ENCODE data around the gene IRGQ.

IRGQ gene

GRCh38 chr19:43586346-43586745, 9.6 kb downstream of the IRGQ start:
- TF ChIP-seq CTCF (IDR thresholded peaks at IDR 0.05) (no peak), ZFX (IDR thresholded peaks at IDR 0.05; ENCODE audit: borderline replicate concordance) (no peak)
- no peak overlapping the region for H3K27ac ChIP-seq

GRCh38 chr19:43584484-43584883, 11.4 kb downstream of the IRGQ start:
- TF ChIP-seq ZFX (IDR thresholded peaks at IDR 0.05; ENCODE audit: borderline replicate concordance) (no peak), CTCF (IDR thresholded peaks at IDR 0.05) (no peak)
- H3K27ac ChIP-seq: no peak overlapping the region

- no peak for TF ChIP-seq CTCF (IDR thresholded peaks at IDR 0.05)
- TF ChIP-seq ZFX (IDR thresholded peaks at IDR 0.05; ENCODE audit: borderline replicate concordance): no peak
- H3K27ac ChIP-seq: no peak overlapping the region
Measured at GRCh38 chr19:43582495-43582894, 13.4 kb downstream of the IRGQ start.

- no peak overlapping the region for H3K27ac ChIP-seq
- no peak for TF ChIP-seq ZFX (IDR thresholded peaks at IDR 0.05; ENCODE audit: borderline replicate concordance)
Measured at GRCh38 chr19:43581467-43581866, 14.5 kb downstream of the IRGQ start.

GRCh38 chr19:43578787-43579186, 17.1 kb downstream of the IRGQ start:
- H3K27ac ChIP-seq: no peak overlapping the region
- TF ChIP-seq CTCF (IDR thresholded peaks at IDR 0.05) (no peak), ZFX (IDR thresholded peaks at IDR 0.05; ENCODE audit: borderline replicate concordance) (no peak)

GRCh38 chr19:43575955-43576878, 19.7 kb downstream of the IRGQ start:
- H3K27ac ChIP-seq: peak overlapping the region; percentile 71
- TF ChIP-seq CTCF (IDR thresholded peaks at IDR 0.05) (no peak), ZFX (IDR thresholded peaks at IDR 0.05; ENCODE audit: borderline replicate concordance) (no peak)

- TF ChIP-seq ZFX (IDR thresholded peaks at IDR 0.05; ENCODE audit: borderline replicate concordance): no peak
- TF ChIP-seq CTCF (IDR thresholded peaks at IDR 0.05): no peak
- H3K27ac ChIP-seq: peak within 1 kb of the TSS; percentile 71
Measured at GRCh38 chr19:43575156-43575950, 20.6 kb downstream of the IRGQ start, which contains the start of the genes PINLYP and XRCC1. TSS of gene PINLYP (plus strand) at chr19:43575801. CDS start at chr19:43577192, 1,391 bp downstream. TSS of gene XRCC1 (minus strand) at chr19:43575527. CDS start at chr19:43575458, 69 bp downstream.
